GM20000 (cell line): ENCODE results near the gene CLNK.
"Not testable (repeated sequence)": the region's sequence is repeated elsewhere in the genome, so short reads cannot be mapped to it uniquely, and the experiment has no call there.

Source experiments
- DNase-seq: peaks from one replicate; pipeline ENCODE4 v3.0.0; 2012; ENCODE audit warnings: low spot score
- CTCF ChIP-seq: IDR thresholded peaks from 2 replicates; pipeline ENCODE4 v1.5.1; 2012; ENCODE audit warnings: mild to moderate bottlenecking, control low read depth; ENCODE audit errors: extremely low read depth, missing control alignments

CLNK gene

GRCh38 chr4:10619220-10619619, 65.3 kb downstream of the CLNK start:
- no peak for DNase-seq
- TF ChIP-seq CTCF = no peak

GRCh38 chr4:10614926-10615325, 69.6 kb downstream of the CLNK start:
- DNase-seq = not testable (repeated sequence)

- DNase-seq = no peak
- TF ChIP-seq CTCF = no peak
Observed at GRCh38 chr4:10613926-10614478, 70.6 kb downstream of the CLNK start.

- DNase-seq = no peak
- no peak for TF ChIP-seq CTCF
Observed at GRCh38 chr4:10612476-10612875, 72.1 kb downstream of the CLNK start.

GRCh38 chr4:10611673-10612072, 72.9 kb downstream of the CLNK start:
- DNase-seq = no peak
- TF ChIP-seq CTCF = no peak

- no peak for DNase-seq
- no peak for TF ChIP-seq CTCF
Observed at GRCh38 chr4:10608501-10609219, 75.9 kb downstream of the CLNK start.

GRCh38 chr4:10607206-10607605, 77.4 kb downstream of the CLNK start:
- DNase-seq = no peak
- no peak for TF ChIP-seq CTCF

- DNase-seq = no peak
- TF ChIP-seq CTCF = no peak
Observed at GRCh38 chr4:10606483-10607155, 77.9 kb downstream of the CLNK start.
